Omental fat pad (tissue), 4 donors: ENCODE measurements around the gene ARL15. TPM values are rescaled to one million over a fixed set of nuclear protein-coding genes. Genes with fewer than 3 reads are reported as not detected.

Experiments used
- ATAC-seq: fragments of 150-250 bp; one replicate; pipeline ENCODE4 v1.9.1; 2016; ENCODE audit warnings: mild to moderate bottlenecking, moderate library complexity; ENCODE audit not compliant: low FRiP score
- DNase-seq: peaks from one replicate; pipeline ENCODE4 v3.0.0-alpha.2; 2019; ENCODE audit warnings: low spot score
- total RNA-seq, 4 donors: library from RNA; depleted of rRNA; stranded (reverse); fragments of >200 nt; gene quantifications; one replicate each; pipeline ENCODE4 v1.1.0, GENCODE V29; 2016
- TF ChIP-seq, protein P1 (sequence below), 3 donors: fragments of 450-650 bp; IDR thresholded peaks; one replicate each; pipeline ENCODE4 v1.5.1; 2016 to 2017; ENCODE audit warnings: antibody characterized with exemption in 3 of 3, mild to moderate bottlenecking in 3 of 3, moderate library complexity in 2 of 3

ARL15 gene
- total RNA-seq, 4 donors from 2014 or later: 18.9 to 39.2 (median 29.9) TPM

DNA sequence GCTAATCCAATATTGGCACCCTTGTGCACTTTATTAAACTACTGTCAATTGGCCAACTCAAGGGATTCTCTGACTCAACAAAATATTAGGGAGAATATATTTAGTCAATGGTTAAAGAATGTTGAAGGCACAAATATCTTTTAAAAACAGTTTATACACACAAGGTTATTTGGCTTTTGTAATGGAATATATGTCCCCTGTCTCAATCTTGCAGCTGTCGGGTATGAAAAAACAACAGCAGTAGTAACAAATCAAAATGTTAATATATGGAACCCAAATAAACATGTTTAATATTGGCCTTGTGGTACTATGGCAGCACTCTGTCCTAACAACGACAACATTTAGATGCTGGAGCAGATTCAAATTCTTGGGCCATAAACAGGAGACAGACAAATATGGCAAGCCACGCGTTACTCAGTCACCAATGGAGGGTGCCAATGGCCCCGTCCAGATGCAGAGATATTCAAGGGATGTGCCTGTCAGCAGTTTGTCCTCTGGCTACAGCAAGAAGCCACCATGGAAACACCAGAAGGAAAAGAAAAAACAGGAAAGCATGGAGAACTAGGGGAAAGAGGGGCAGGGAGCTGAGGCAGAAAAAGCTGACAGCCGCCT lies 408.0 kb downstream of the ARL15 start:
- no peak for DNase-seq
- TF ChIP-seq, protein P1, sequence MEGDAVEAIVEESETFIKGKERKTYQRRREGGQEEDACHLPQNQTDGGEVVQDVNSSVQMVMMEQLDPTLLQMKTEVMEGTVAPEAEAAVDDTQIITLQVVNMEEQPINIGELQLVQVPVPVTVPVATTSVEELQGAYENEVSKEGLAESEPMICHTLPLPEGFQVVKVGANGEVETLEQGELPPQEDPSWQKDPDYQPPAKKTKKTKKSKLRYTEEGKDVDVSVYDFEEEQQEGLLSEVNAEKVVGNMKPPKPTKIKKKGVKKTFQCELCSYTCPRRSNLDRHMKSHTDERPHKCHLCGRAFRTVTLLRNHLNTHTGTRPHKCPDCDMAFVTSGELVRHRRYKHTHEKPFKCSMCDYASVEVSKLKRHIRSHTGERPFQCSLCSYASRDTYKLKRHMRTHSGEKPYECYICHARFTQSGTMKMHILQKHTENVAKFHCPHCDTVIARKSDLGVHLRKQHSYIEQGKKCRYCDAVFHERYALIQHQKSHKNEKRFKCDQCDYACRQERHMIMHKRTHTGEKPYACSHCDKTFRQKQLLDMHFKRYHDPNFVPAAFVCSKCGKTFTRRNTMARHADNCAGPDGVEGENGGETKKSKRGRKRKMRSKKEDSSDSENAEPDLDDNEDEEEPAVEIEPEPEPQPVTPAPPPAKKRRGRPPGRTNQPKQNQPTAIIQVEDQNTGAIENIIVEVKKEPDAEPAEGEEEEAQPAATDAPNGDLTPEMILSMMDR (IDR thresholded peaks at IDR 0.05): no peak

DNA sequence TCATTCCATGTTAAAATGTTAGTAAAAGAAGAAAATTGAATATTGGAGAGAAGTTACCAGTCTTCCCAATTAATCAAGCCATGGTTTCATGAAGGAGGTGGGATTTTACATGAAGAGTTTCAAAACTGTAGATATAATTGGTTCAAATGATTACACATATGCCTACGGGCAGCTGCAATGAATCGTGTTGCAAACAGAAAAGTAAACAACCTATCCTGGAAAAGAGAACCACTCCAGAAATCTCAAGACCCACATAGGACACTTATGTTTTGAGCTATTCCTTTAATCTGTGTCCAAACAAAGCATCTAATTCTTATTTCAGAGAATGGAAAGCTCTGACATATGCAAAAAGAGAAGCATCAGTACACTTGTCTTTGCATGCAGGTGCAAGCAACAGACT lies 409.7 kb downstream of the ARL15 start:
- TF ChIP-seq, protein P1 (IDR thresholded peaks at IDR 0.05): no peak
- DNase-seq (no peak), ATAC-seq (no peak)

More for the DNA sequence above, 408.0 kb downstream of the ARL15 start:
- no peak for ATAC-seq

DNA sequence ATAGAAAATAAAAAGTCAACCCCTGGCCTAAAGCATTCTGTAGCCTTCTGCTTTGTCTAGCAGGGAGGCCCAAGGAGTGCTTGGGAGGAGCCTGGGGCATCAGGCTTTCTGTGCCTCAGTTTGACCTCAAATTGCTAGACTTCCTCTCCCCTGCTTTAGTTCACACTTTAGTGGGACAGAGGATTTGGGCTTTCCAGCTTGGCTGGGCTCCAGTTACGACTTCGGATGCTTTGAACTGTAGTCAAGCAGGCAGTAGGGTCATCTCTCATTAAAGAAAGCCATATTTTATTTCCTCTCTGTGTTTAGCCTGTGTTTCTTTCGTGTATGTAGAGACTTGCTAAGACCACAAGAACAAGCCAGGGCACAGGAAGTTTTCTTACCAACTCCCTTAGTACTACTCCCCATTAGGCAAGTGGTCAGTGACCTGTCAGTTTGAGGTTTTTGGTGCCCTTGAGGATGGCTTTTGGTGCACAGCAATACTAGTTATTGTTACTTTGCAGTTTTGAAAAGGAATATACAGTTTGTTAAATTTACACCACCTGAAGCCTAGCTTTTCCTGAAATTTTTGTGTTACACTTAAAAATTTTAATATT lies 415.2 kb downstream of the ARL15 start:
- DNase-seq (no peak), ATAC-seq (no peak)
- TF ChIP-seq, protein P1 (IDR thresholded peaks at IDR 0.05): no peak

DNA sequence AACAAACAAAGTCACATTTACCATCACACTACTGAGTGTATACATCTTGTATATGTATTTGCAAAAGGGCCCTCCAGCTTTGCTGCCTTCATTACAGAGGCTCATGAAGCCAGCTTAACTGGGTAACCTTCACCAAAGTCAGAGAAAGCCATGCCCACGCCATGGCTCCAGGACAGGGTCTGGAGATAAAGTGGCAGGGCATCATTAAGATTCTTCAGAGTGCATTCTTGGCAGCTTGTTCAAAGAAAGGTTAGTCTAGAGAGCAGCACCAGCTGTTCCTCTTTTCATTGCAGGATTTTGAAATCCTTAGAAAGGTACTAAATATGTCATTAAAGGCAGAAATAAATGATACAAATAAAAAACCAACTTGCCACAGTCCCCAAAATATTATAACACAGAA lies 416.7 kb downstream of the ARL15 start:
- ATAC-seq (no peak), DNase-seq (no peak)
- TF ChIP-seq, protein P1 (IDR thresholded peaks at IDR 0.05): no peak

DNA sequence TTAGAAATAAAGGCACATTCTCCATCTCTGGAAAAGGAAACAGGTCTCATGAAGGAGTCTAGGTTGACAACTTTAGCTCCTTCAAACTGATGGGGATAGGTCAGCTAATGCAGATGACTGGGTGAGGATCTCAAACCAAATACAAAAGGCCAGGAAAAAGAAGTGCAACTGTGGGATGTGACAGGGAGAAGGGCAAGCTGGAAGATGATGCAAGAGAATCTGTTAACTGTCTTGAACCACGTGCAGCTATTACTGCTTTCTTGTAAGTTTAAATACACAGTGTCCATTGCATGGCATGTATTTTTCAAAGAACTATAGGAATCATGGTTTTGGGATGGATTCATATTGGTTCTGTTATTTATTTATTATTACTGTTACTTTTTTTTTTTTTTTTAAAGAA lies 418.1 kb downstream of the ARL15 start:
- TF ChIP-seq, protein P1 (IDR thresholded peaks at IDR 0.05): no peak
- no peak for ATAC-seq
- DNase-seq: no peak

DNA sequence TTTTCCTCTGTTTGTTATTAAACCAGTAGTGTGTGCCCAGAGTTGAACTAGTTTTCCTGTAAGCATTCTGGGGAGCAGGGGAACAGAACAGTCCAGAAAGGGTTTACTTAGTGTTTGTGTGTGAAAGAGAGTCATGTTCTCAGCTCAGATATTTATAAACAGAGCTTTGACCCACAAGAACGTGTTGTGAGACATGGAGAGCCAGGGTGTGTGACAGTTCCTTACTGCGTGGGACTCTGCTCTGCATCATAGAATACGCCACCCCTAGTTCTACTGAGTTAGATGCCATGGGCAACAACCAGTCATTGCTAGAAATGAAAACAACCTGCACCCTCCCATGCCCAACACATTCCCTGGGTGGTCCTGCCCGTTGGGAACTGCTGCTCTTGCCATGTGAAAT lies 419.2 kb downstream of the ARL15 start:
- DNase-seq: no peak
- no peak for ATAC-seq
- TF ChIP-seq, protein P1 (IDR thresholded peaks at IDR 0.05): no peak

DNA sequence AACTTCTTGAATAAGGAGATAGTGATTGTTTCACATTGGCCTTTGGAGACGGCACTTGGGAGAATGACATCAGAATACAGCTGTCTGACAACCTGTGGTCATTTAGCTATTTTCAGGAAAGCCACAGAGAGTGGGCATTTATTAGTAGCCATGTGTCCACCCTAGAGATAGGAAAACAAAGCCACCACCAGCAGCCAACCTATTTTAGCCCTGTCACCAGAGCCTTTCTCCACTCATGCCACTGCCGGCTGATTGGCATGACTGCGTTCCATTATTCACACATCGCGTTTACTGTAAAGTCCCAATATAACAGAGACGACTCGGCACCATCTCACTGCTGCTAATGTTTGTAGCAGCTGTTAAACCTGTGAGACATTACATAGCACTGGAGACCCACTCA lies 419.9 kb downstream of the ARL15 start:
- DNase-seq (no peak), ATAC-seq (no peak)
- TF ChIP-seq, protein P1 (IDR thresholded peaks at IDR 0.05): no peak
